GM21447 (cell line): Measurements from ENCODE around the gene CECR2.
"Not testable (repeated sequence)": the region's sequence is repeated elsewhere in the genome, so short reads cannot be mapped to it uniquely, and the experiment has no call there.

Experiments
- ATAC-seq: cut with Tn5 transposase; IDR thresholded peaks from one replicate; pipeline ENCODE4 v1.9.1; 2021; ENCODE audit not compliant: unreplicated experiment

CECR2 gene

GRCh38 chr22:17562906-17563870 is 193.9 kb downstream of the CECR2 start, which contains the start of gene SLC25A18:
Gene SLC25A18, plus strand, starts transcription at chr22:17563498. Its CDS starts 16,447 bp downstream, at chr22:17579945.
- no peak for ATAC-seq

GRCh38 chr22:17563936-17564391 is 194.7 kb downstream of the CECR2 start:
- no peak for ATAC-seq

GRCh38 chr22:17566016-17566687 is 196.9 kb downstream of the CECR2 start:
- ATAC-seq: not testable (repeated sequence)

GRCh38 chr22:17566776-17567175 is 197.5 kb downstream of the CECR2 start:
- no peak for ATAC-seq

- no peak for ATAC-seq
Observed at GRCh38 chr22:17569971-17570511, 200.8 kb downstream of the CECR2 start.

- ATAC-seq: no peak
Observed at GRCh38 chr22:17570851-17571631, 201.8 kb downstream of the CECR2 start.

- ATAC-seq: no peak
Observed at GRCh38 chr22:17575151-17575550, 205.9 kb downstream of the CECR2 start.

- ATAC-seq: no peak
Observed at GRCh38 chr22:17575681-17576080, 206.4 kb downstream of the CECR2 start.

- no peak for ATAC-seq
Observed at GRCh38 chr22:17576470-17576869, 207.2 kb downstream of the CECR2 start.

GRCh38 chr22:17578136-17578754 is 209.0 kb downstream of the CECR2 start:
- ATAC-seq: no peak

GRCh38 chr22:17579535-17579981 is 210.3 kb downstream of the CECR2 start:
- no peak for ATAC-seq

GRCh38 chr22:17580441-17581031 is 211.3 kb downstream of the CECR2 start:
- no peak for ATAC-seq

GRCh38 chr22:17581056-17581455 is 211.8 kb downstream of the CECR2 start:
- no peak for ATAC-seq

- no peak for ATAC-seq
Observed at GRCh38 chr22:17581631-17582030, 212.4 kb downstream of the CECR2 start.

- ATAC-seq: no peak
Observed at GRCh38 chr22:17583151-17583550, 213.9 kb downstream of the CECR2 start.

GRCh38 chr22:17586831-17587440 is 217.7 kb downstream of the CECR2 start:
- no peak for ATAC-seq

- ATAC-seq: no peak
Observed at GRCh38 chr22:17587629-17588028, 218.4 kb downstream of the CECR2 start.

- ATAC-seq: no peak
Observed at GRCh38 chr22:17588606-17589005, 219.3 kb downstream of the CECR2 start.

- ATAC-seq: no peak
Observed at GRCh38 chr22:17589810-17590375, 220.6 kb downstream of the CECR2 start.
